ENCODE data around the gene FHIP1A.

Gene FHIP1A

GRCh38 chr4:151430740-151431457 is 21.9 kb downstream of the FHIP1A start:
- TF ChIP-seq GATA3 (IDR thresholded peaks at IDR 0.05; ENCODE audit: low read depth, low read length) (no peak), GATA2 (IDR thresholded peaks at IDR 0.05; ENCODE audit: low read depth, low read length) (no peak)

GRCh38 chr4:151431728-151432127 is 22.8 kb downstream of the FHIP1A start:
- no peak for TF ChIP-seq GATA2 (IDR thresholded peaks at IDR 0.05; ENCODE audit: low read depth, low read length)

GRCh38 chr4:151432654-151433053 is 23.7 kb downstream of the FHIP1A start:
- TF ChIP-seq GATA3 (IDR thresholded peaks at IDR 0.05; ENCODE audit: low read depth, low read length), result no peak
- no peak for TF ChIP-seq GATA2 (IDR thresholded peaks at IDR 0.05; ENCODE audit: low read depth, low read length)

- no peak for TF ChIP-seq GATA3 (IDR thresholded peaks at IDR 0.05; ENCODE audit: low read depth, low read length)
- TF ChIP-seq GATA2 (IDR thresholded peaks at IDR 0.05; ENCODE audit: low read depth, low read length), result no peak
These were observed 25.3 kb downstream of the FHIP1A start for GRCh38 chr4:151434183-151434860.

GRCh38 chr4:151436093-151436518 is 27.1 kb downstream of the FHIP1A start:
- no peak for TF ChIP-seq GATA3 (IDR thresholded peaks at IDR 0.05; ENCODE audit: low read depth, low read length)
- TF ChIP-seq GATA2 (IDR thresholded peaks at IDR 0.05; ENCODE audit: low read depth, low read length), result no peak

- TF ChIP-seq GATA3 (IDR thresholded peaks at IDR 0.05; ENCODE audit: low read depth, low read length) (no peak), GATA2 (IDR thresholded peaks at IDR 0.05; ENCODE audit: low read depth, low read length) (no peak)
These were observed 28.5 kb downstream of the FHIP1A start for GRCh38 chr4:151437505-151437904.

- TF ChIP-seq GATA2 (IDR thresholded peaks at IDR 0.05; ENCODE audit: low read depth, low read length) (no peak), GATA3 (IDR thresholded peaks at IDR 0.05; ENCODE audit: low read depth, low read length) (no peak)
These were observed 29.2 kb downstream of the FHIP1A start for GRCh38 chr4:151438154-151438553.

GRCh38 chr4:151439320-151439719 is 30.3 kb downstream of the FHIP1A start:
- no peak for TF ChIP-seq GATA3 (IDR thresholded peaks at IDR 0.05; ENCODE audit: low read depth, low read length)
- no peak for TF ChIP-seq GATA2 (IDR thresholded peaks at IDR 0.05; ENCODE audit: low read depth, low read length)

- TF ChIP-seq GATA2 (IDR thresholded peaks at IDR 0.05; ENCODE audit: low read depth, low read length), result no peak
- TF ChIP-seq GATA3 (IDR thresholded peaks at IDR 0.05; ENCODE audit: low read depth, low read length), result no peak
These were observed 33.0 kb downstream of the FHIP1A start for GRCh38 chr4:151442002-151442401.

- no peak for TF ChIP-seq GATA2 (IDR thresholded peaks at IDR 0.05; ENCODE audit: low read depth, low read length)
- no peak for TF ChIP-seq GATA3 (IDR thresholded peaks at IDR 0.05; ENCODE audit: low read depth, low read length)
These were observed 34.3 kb downstream of the FHIP1A start for GRCh38 chr4:151443247-151443646.

- TF ChIP-seq GATA2 (IDR thresholded peaks at IDR 0.05; ENCODE audit: low read depth, low read length) (no peak), GATA3 (IDR thresholded peaks at IDR 0.05; ENCODE audit: low read depth, low read length) (no peak)
These were observed 34.8 kb downstream of the FHIP1A start for GRCh38 chr4:151443752-151444151.

- TF ChIP-seq GATA3 (IDR thresholded peaks at IDR 0.05; ENCODE audit: low read depth, low read length), result no peak
- TF ChIP-seq GATA2 (IDR thresholded peaks at IDR 0.05; ENCODE audit: low read depth, low read length), result no peak
These were observed 37.2 kb downstream of the FHIP1A start for GRCh38 chr4:151446208-151446607.

- TF ChIP-seq GATA2 (IDR thresholded peaks at IDR 0.05; ENCODE audit: low read depth, low read length), result no peak
- TF ChIP-seq GATA3 (IDR thresholded peaks at IDR 0.05; ENCODE audit: low read depth, low read length), result no peak
These were observed 45.5 kb downstream of the FHIP1A start for GRCh38 chr4:151454513-151454912.

GRCh38 chr4:151455212-151455611 is 46.2 kb downstream of the FHIP1A start:
- no peak for TF ChIP-seq GATA2 (IDR thresholded peaks at IDR 0.05; ENCODE audit: low read depth, low read length)
- no peak for TF ChIP-seq GATA3 (IDR thresholded peaks at IDR 0.05; ENCODE audit: low read depth, low read length)

- TF ChIP-seq GATA3 (IDR thresholded peaks at IDR 0.05; ENCODE audit: low read depth, low read length), result no peak
- TF ChIP-seq GATA2 (IDR thresholded peaks at IDR 0.05; ENCODE audit: low read depth, low read length), result no peak
These were observed 49.2 kb downstream of the FHIP1A start for GRCh38 chr4:151458148-151458547.

Measured in SH-SY5Y (cell line).